Limb (tissue), 2 donors: ENCODE measurements around the gene ZFYVE9.
A peak's percentile ranks its signal among the peaks of the same experiment; 100 is the strongest.

Experiments used
- DNase-seq, 2 donors: peaks; one replicate each; pipeline ENCODE4 v3.0.0-alpha.2; 2016; ENCODE audit errors: extremely low spot score in 2 of 2

ZFYVE9 gene

GRCh38 chr1:52337439-52337838 is 195.6 kb downstream of the ZFYVE9 start:
- no peak for DNase-seq

- DNase-seq = no peak
These were observed 199.9 kb downstream of the ZFYVE9 start for GRCh38 chr1:52341655-52342260.

GRCh38 chr1:52343979-52344378 is 202.1 kb downstream of the ZFYVE9 start:
- DNase-seq = no peak

DNA sequence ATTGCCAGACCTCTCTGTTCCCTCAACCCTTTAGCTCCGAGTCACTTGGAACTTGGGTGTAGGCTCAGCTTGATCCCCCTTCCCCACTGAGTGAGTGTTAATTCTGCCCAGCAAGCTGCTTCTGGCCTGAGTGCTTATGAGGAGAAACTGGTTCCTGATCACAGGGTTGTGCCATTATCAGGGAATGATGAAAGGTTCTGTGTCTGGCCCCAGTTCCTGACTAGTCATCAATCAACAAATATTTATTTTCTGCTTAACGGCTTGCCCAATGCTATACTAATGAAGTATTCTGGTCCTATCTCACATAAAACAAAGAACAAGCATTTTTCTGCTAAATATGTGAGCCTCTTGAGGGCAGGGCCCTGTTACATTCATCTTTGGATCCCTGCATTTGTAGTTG is 203.4 kb downstream of the ZFYVE9 start:
- no peak for DNase-seq

GRCh38 chr1:52346653-52347052 is 204.8 kb downstream of the ZFYVE9 start:
- no peak for DNase-seq

DNA sequence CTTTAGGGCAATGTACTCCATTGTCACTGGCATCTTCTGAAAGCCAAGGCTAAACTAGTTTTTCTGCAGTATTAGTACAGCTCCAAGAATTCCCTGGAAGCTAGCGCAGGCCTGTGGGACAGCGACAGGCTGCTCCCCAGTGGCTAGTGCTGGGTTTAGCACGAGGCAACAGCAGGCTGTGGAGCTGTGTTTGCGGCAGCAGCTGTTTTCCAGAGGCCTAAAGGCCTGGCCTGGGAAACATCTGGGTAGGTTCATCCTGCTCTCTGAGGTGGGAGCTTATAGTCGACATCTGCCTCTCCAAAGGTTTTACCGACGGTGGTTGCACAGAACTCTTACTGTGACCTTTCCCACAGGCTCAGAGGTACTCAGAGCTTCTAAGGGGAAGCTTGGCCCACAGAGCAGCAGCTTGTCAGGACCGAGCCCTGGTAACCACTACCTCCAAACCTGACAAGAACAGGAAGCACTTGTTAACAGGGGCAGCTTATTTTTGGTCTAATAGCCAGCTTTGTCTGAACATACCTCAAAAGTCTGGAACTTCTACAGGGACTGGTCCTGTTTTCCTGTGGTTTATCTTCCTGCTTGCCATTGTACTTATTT is 206.9 kb downstream of the ZFYVE9 start:
- peak in 1 of 2 donors; percentile 33 for DNase-seq

DNA sequence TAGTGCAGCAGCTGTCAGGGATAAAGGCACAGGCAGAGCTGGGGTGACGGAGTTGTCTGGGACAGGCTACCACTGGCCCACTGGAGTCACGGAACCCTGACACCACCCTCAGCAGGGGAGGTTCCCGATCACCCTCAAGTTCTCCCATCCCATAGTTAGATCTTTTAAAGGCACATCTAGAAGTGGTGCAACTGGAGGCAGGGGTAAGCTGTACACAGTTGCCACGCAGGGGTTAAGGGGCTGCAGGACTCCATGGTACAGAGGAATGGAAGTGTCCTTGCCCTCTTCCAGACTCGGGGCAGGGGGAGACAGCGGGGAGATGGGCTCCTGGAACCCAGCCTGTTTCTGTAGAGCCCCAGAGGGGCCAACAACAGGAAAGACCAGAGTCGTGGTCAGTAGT is 210.8 kb downstream of the ZFYVE9 start:
- no peak for DNase-seq

GRCh38 chr1:52355436-52355835 is 213.5 kb downstream of the ZFYVE9 start:
- DNase-seq = no peak

DNA sequence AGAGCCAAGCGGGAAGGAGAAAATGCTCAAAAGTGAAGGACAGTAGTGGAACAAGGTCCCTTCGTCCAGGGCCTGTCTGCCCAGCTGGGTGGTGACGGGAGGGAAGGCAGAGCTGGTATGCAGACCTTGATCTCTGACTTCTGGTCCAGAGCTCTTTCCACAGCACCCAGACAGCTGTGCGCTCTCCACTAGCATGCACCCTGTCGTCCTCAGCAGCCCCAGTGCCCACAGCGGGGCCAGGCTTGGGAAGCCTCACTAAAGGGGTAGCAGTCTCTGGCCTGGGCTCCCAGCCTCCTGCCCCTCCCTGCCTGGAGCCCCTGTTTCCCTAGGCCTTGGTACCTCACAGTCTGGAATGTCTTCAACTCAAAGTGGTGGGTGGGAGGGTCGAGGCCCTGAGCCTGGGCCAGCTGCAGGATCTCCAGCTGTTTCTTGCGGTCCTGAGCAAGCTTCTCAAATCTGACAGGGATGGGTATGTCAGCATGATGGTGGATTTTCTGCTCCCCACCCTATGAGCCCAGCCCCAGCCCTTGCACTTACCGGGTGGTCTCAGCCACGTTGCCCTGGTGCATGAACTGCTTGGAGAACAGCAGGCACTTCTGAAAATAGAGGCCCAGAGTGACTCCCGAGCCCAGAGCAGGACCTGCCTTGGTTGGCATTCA is 214.1 kb downstream of the ZFYVE9 start:
- no peak for DNase-seq

GRCh38 chr1:52356818-52357355 is 215.0 kb downstream of the ZFYVE9 start:
- no peak for DNase-seq

DNA sequence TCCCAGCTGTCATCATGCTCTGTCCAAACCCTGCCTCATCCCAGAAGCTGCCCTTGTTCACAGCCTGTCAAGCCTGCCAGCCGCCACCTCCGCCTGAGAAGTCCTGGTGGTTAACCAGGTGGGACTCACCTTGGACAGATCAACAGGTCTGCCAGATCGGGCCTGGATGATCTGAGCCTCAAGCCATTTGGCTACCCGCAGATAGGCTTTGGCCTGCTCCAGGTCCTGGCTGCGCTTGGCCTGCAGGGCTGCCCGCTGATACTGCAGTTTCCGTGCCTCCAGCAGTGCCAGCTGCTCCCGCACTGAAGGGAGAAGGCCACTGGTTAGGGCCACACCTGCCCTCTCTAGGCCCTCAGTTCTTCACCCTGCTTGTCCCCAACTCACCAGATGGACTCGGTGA is 215.5 kb downstream of the ZFYVE9 start:
- DNase-seq = no peak

- no peak for DNase-seq
These were observed 217.1 kb downstream of the ZFYVE9 start for GRCh38 chr1:52358851-52359497.

- no peak for DNase-seq
These were observed 218.0 kb downstream of the ZFYVE9 start for GRCh38 chr1:52359676-52360594.

DNA sequence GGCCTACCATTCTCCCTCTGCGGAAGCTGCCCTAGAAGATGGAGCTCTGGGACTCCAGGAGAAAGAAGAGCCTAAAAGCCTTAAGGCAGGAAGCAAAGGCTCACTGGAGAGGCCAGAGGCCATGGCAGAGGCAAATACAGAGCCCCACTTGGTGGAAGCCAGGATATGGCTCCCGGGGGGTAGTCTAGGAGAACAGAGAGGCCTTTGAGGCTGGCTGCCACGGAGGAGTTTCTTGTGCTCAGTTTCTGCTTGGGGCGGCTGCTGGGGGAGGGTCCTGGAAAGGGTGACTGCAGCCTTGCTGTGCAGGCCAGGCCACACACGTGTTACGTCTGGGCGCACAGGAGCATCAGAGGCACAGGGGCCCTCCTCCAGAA is 218.7 kb downstream of the ZFYVE9 start:
- DNase-seq = no peak

- no peak for DNase-seq
These were observed 222.4 kb downstream of the ZFYVE9 start for GRCh38 chr1:52364235-52364839.

- peak in 1 of 2 donors; percentile 50 for DNase-seq
These were observed 223.3 kb downstream of the ZFYVE9 start for GRCh38 chr1:52365071-52365745.

- DNase-seq = peak; percentile 96 to 99
These were observed 224.0 kb downstream of the ZFYVE9 start, which contains the start of gene CC2D1B for GRCh38 chr1:52365746-52366516. Gene CC2D1B, minus strand, starts transcription at chr1:52366205. Its CDS starts 1,585 bp downstream, at chr1:52364620.

GRCh38 chr1:52366517-52366827 is 224.6 kb downstream of the ZFYVE9 start:
- DNase-seq = no peak

DNA sequence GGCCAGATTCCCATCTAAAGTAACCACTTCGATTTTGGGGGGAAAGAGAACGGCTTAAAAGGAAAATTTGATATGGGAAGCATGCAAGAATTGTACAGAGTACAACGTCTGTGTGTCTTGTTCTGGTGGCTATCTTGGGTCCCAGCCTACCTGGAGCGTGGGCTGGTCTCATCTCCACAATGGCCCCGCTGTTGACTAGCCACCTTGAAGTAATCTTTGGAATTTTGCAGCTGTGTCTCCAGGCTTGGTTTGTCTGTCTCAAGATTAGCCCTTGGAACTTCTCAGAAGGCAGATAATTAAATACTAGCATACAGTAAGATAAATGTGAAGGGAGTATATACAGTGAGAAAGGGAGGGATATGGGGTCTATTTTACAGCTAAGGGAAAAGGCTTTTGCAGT is 225.4 kb downstream of the ZFYVE9 start:
- DNase-seq = no peak
